C4-2B (cell line): ENCODE data around the gene ANKRD44.

Source experiments
- CTCF ChIP-seq: fragments of 450-650 bp; conservative IDR thresholded peaks from 2 replicates; pipeline ENCODE4 v1.5.1; 2017; ENCODE audit warnings: mild to moderate bottlenecking
- ZFX ChIP-seq: fragments of 450-650 bp; IDR thresholded peaks from 2 replicates; pipeline ENCODE4 v1.6.1; 2017

- TF ChIP-seq CTCF = no peak
- TF ChIP-seq ZFX = no peak
Observed at GRCh38 chr2:196963043-196963442, 347.5 kb downstream of the ANKRD44 start.
